Aorta (tissue), 5 donors: ENCODE data around the gene HDAC9. TPM values are rescaled to one million over a fixed set of nuclear protein-coding genes. Genes with fewer than 3 reads are reported as not detected.
"Not testable (repeated sequence)": the region's sequence is repeated elsewhere in the genome, so short reads cannot be mapped to it uniquely, and the experiment has no call there.

ENCODE experiments used
- ATAC-seq: fragments of 200-7000 bp; cut with Tn5 transposase; one replicate; pipeline ENCODE4 v1.9.1; 2022; ENCODE audit warnings: moderate library complexity; ENCODE audit not compliant: low FRiP score
- DNase-seq, 2 donors: peaks; one replicate each; pipeline ENCODE4 v3.0.0-alpha.2; 2020
- H3K27ac ChIP-seq, 2 donors: one replicate each; pipeline ENCODE4 v1.5.1; 2013; ENCODE audit warnings: low read length in 2 of 2, mild to moderate bottlenecking in 2 of 2, moderate library complexity in 2 of 2, control low read depth in 1 of 2, inconsistent platforms in 1 of 2, low read depth in 1 of 2
- H3K27me3 ChIP-seq, 2 donors: one replicate each; pipeline ENCODE4 v1.6.1; 2013; ENCODE audit warnings: control low read depth in 1 of 2, low read length in 1 of 2, mild to moderate bottlenecking in 1 of 2, moderate library complexity in 1 of 2; ENCODE audit not compliant: insufficient read depth in 2 of 2, control insufficient read depth in 1 of 2
- H3K36me3 ChIP-seq, 2 donors: one replicate each; pipeline ENCODE4 v1.6.1; 2013; ENCODE audit warnings: control low read depth in 1 of 2, low read length in 1 of 2, mild to moderate bottlenecking in 1 of 2; ENCODE audit not compliant: insufficient read depth in 2 of 2, control insufficient read depth in 1 of 2
- H3K4me1 ChIP-seq, 2 donors: one replicate each; pipeline ENCODE4 v1.6.1; 2013; ENCODE audit warnings: low read length in 2 of 2, control low read depth in 1 of 2, mild to moderate bottlenecking in 1 of 2, moderate library complexity in 1 of 2; ENCODE audit not compliant: insufficient read depth in 2 of 2, control insufficient read depth in 1 of 2
- H3K4me3 ChIP-seq, 2 donors: one replicate each; pipeline ENCODE4 v1.5.1; 2013; ENCODE audit warnings: low read length in 2 of 2, control low read depth in 1 of 2, mild to moderate bottlenecking in 1 of 2
- H3K9me3 ChIP-seq: one replicate; pipeline ENCODE4 v1.6.1; 2013; ENCODE audit warnings: mild to moderate bottlenecking, low read length; ENCODE audit not compliant: control insufficient read depth
- WGBS, 2 donors: extraction: QIAGEN DNeasy Blood & Tissue Kit; methylation state at CpG; one replicate each; pipeline ENCODE4 v1.1.7; 2013; 5-methylcytosine and 5-hydroxymethylcytosine counted together
- intact Hi-C, 2 donors: fragments of 100-400 bp; cut with DNase I; formaldehyde crosslinking; loops; one replicate each; pipeline versions ENCODE4 v1.14.2 to v1.15.0; 2022
- polyA plus RNA-seq, 2 donors: library from polyadenylated mRNA; stranded (reverse); fragments of 200-250 nt; gene quantifications; one replicate each; pipeline ENCODE4 v1.2.3, GENCODE V29; 2013
- total RNA-seq, 2 donors: library from RNA; stranded (reverse); fragmentation: NEBNext Ultra II Directional; extraction: Animal tissue kit (Norgen Biotek cat#: 25700); gene quantifications; one replicate each; pipeline ENCODE4 v1.2.1, GENCODE V29; 2021
- donor health status: healthy with polysubstance abuse.
- donor health status: Bipolar disorder and iron deficiency.
- donor health status: DM: no; HTN: no; CAD: no.
- donor health status: DM: no; HTN: no; CAD: no.
- donor health status: DM: yes; HTN: yes; CAD: no.

HDAC9 gene
- total and polyA plus RNA-seq, 4 donors: 9.1 to 122 (median 31.2) TPM

DNA sequence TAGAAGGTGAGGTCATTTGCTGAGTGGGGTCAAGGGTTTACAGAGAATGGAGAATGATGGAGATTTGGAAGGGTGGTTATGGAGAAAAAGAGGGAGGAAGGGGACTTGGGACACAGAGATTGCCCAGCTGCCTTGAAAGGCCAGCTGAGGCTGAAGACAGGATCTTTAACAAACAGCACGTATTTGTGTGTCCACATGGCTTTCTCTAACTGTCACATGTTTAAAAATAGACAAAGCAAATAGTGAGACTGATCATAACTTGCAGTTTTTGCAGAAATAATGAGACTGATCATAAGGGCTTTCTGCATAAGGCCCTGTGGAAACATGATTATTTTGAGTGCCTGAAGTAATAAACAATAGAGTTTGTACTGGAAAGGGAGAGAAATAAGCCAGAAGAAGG, 212.7 kb downstream of the HDAC9 start:
- H3K4me1 ChIP-seq: peaks cover 0 to 3% of the 10 kb centered on the region in 2 donors
- no peak for ATAC-seq
- 30 to 36% methylated on average over 1 of the region's 1 CpG for WGBS, 2 donors
- intact Hi-C loops: no loop called here
- no peaks in the 10 kb centered on the region for H3K9me3 ChIP-seq
- H3K27ac ChIP-seq: no peak overlapping the region
- H3K27me3 ChIP-seq: no peaks in the 10 kb centered on the region
- no peak for DNase-seq
- peaks cover 0 to 1% of the 10 kb centered on the region in 2 donors for H3K36me3 ChIP-seq
- no peak overlapping the region for H3K4me3 ChIP-seq

GRCh38 chr7:18715988-18716387, 220.4 kb downstream of the HDAC9 start:
- peaks cover 0 to 2% of the 10 kb centered on the region in 2 donors for H3K4me1 ChIP-seq
- ATAC-seq: no peak
- H3K36me3 ChIP-seq: peaks cover 1 to 3% of the 10 kb centered on the region in 2 donors
- no peak overlapping the region for H3K4me3 ChIP-seq
- no peak for DNase-seq
- no peak overlapping the region for H3K27ac ChIP-seq
- H3K27me3 ChIP-seq: no peaks in the 10 kb centered on the region
- H3K9me3 ChIP-seq: no peaks in the 10 kb centered on the region
- 92 to 94% methylated on average over 2 of the region's 2 CpGs for WGBS, 2 donors
- intact Hi-C loops: no loop called here

DNA sequence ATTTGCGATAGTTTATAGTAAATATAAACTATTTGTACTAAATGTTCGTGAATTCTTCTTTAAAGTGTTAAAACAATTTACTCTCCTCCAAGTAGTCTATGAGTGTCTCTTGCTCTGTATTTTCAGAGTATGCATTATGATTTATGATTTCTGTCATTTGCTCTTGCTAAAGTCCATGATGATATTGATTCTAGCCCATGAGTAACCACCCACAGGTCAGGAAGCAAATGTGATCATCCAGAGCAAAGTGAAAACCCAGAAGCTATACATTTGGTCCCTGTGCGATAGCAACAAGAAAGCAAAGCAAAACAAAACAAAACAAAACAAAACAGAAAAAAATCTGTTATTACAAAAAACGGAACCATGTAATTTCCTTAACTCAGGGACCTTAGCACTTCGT, 225.9 kb downstream of the HDAC9 start:
- DNase-seq (no peak), ATAC-seq (no peak)
- Histone ChIP-seq H3K27me3 (no peaks in the 10 kb centered on the region), H3K9me3 (no peaks in the 10 kb centered on the region), H3K4me3 (no peak overlapping the region), H3K4me1 (no peaks in the 10 kb centered on the region), H3K36me3 (peaks cover 0 to 3% of the 10 kb centered on the region in 2 donors), H3K27ac (no peak overlapping the region)
- intact Hi-C loops: no loop called here
- 92 to 94% methylated on average over 5 of the region's 5 CpGs for WGBS, 2 donors

GRCh38 chr7:18724318-18724717, 228.8 kb downstream of the HDAC9 start:
- ATAC-seq (no peak), DNase-seq (no peak)
- 99% methylated on average over 2 of the region's 2 CpGs for WGBS, 2 donors
- Histone ChIP-seq H3K9me3 (no peaks in the 10 kb centered on the region), H3K36me3 (peaks cover 0 to 3% of the 10 kb centered on the region in 2 donors), H3K4me1 (no peaks in the 10 kb centered on the region), H3K27ac (no peak overlapping the region), H3K4me3 (no peak overlapping the region), H3K27me3 (no peaks in the 10 kb centered on the region)
- intact Hi-C loops: no loop called here

DNA sequence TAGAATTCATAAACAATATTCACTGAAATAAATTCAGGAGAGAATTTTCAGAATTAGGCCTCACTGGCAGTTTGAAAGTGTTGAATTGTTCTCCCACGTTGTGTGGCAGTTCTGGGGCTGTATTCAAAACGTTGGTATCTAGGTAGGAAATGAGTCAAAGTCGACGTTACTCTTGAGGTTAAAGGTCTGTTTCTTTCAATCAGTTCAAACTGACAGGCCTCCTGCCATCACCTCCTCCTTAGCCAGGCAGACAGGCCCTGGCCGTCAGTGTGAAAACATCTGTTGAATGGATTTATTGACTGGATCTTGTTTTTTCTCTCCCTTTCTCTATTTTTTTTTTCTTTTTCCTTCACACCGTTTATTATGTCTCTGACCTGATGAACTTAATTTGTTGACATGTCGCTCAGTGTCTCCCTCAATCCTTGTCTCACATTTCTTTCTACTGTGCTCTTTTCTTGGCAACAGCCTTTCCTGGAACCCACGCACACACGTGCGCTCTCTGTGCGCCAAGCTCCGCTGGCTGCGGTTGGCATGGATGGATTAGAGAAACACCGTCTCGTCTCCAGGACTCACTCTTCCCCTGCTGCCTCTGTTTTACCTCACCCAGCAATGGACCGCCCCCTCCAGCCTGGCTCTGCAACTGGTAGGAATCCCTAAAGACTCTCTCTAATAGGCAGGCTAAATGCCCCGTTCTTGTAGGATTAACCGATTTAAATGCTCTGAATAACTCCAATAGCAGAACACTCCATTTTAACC, 231.7 kb downstream of the HDAC9 start:
- Histone ChIP-seq H3K4me1 (no peaks in the 10 kb centered on the region), H3K4me3 (no peak overlapping the region), H3K9me3 (no peaks in the 10 kb centered on the region), H3K36me3 (peaks cover 0 to 3% of the 10 kb centered on the region in 2 donors), H3K27me3 (no peaks in the 10 kb centered on the region), H3K27ac (no peak overlapping the region)
- intact Hi-C loops: no loop called here
- DNase-seq (peak in 1 of 2 donors; percentile 74), ATAC-seq (no peak)
- 41 to 58% methylated on average over 18 of the region's 18 CpGs for WGBS, 2 donors

DNA sequence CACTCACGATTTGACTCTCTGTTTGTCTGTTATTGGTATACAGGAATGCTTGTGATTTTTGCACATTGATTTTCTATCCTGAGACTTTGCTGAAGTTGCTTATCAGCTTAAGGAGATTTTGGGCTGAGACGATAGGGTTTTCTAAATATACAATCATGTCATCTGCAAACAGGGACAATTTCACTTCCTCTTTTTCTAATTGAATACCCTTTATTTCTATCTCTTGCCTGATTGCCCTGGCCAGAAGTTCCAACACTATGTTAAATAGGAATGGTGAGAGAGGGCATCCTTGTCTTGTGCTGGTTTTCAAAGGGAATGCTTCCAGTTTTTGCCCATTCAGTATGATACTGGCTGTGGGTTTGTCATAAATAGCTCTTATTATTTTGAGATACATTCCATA, 240.5 kb downstream of the HDAC9 start:
- ATAC-seq, H3K36me3 ChIP-seq, intact Hi-C loops, H3K27ac ChIP-seq, H3K9me3 ChIP-seq, H3K27me3 ChIP-seq, H3K4me3 ChIP-seq, H3K4me1 ChIP-seq, DNase-seq: not testable (repeated sequence)
- WGBS, 2 donors: 75 to 80% methylated on average over 2 of the region's 2 CpGs

GRCh38 chr7:18740579-18740988, 245.0 kb downstream of the HDAC9 start:
- Histone ChIP-seq H3K4me1 (no peaks in the 10 kb centered on the region), H3K36me3 (no peaks in the 10 kb centered on the region), H3K27me3 (no peaks in the 10 kb centered on the region), H3K9me3 (no peaks in the 10 kb centered on the region), H3K27ac (no peak overlapping the region), H3K4me3 (no peak overlapping the region)
- intact Hi-C loops: no loop called here
- ATAC-seq (no peak), DNase-seq (no peak)

DNA sequence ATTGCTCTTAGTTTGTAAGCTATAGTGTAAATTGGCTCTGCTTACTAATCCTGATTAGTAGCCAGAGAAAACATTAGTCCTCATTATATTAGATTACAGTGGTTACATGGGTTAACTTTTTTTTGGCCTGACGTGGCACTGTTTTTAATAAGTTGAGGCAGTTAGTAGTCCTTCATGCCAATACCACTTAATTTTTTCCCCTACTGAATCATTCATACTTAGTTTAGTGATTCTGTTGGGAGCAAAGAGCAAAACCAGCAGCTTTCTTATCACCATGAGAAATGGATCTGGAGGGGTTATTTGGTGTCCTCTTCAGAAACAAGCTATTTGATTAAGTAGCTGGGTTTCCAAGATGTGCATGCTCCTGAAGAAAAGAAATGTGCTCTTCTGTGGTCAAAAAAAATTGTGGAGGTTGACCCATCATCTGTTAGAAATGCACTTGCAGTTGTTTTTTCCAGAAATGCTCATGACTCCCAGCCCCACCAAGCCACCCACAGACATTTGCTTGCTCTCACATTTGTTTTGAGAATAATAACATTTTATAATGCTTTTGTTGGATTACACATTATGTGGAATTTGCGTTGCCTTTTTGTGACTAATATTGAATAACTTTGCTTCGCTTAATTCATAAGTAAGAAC, 258.5 kb downstream of the HDAC9 start:
- Histone ChIP-seq H3K4me1 (peaks cover 2% of the 10 kb centered on the region in 2 donors), H3K4me3 (no peak overlapping the region), H3K27ac (no peak overlapping the region), H3K36me3 (no peaks in the 10 kb centered on the region), H3K9me3 (no peaks in the 10 kb centered on the region), H3K27me3 (no peaks in the 10 kb centered on the region)
- DNase-seq (no peak), ATAC-seq (no peak)
- intact Hi-C loops: no loop called here
- 11 to 15% methylated on average over 3 of the region's 3 CpGs for WGBS, 2 donors

DNA sequence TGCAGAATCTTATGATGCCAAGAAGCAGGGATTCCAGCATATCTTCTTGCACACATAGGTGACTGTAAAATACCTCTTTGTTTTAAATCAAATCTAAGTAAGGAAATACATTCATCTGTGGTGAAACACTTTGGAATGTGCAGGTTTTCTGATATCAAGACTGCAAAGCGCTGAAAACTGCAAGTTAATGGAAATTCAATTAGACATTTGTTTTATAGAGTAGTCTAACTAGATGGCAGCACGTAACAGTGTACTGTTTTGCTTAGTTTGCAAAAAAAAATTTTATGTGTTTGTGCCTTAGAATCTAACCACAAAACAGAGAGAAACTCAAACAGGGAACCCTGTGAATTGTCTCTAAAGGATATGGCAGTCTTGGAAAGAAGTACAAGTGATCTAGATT, 259.2 kb downstream of the HDAC9 start:
- H3K4me3 ChIP-seq: no peak overlapping the region
- no peak for ATAC-seq
- no peak overlapping the region for H3K27ac ChIP-seq
- DNase-seq: no peak
- peaks cover 2% of the 10 kb centered on the region in 2 donors for H3K4me1 ChIP-seq
- 32 to 33% methylated on average over 2 of the region's 2 CpGs for WGBS, 2 donors
- no peaks in the 10 kb centered on the region for H3K36me3 ChIP-seq
- no peaks in the 10 kb centered on the region for H3K9me3 ChIP-seq
- H3K27me3 ChIP-seq: no peaks in the 10 kb centered on the region
- intact Hi-C loops: no loop called here
